ENCODE data around the gene ADAM21. TPM values are rescaled to one million over a fixed set of nuclear protein-coding genes. Genes with fewer than 3 reads are reported as not detected.

The ADAM21 gene
- total and polyA plus RNA-seq, 2 experiments from 2014 or later = not detected

GRCh38 chr14:70442750-70443149 lies 9.2 kb upstream of the ADAM21 start:
- Mint-ChIP-seq H3K36me3 (ENCODE audit: low read depth) (peaks cover 62% of the 10 kb centered on the region), H3K4me3 (no peak overlapping the region), H3K27ac (no peak overlapping the region), H3K27me3 (ENCODE audit: insufficient read depth, low read depth, poor library complexity) (peaks cover 4% of the 10 kb centered on the region), H3K9me3 (peaks cover 80% of the 10 kb centered on the region), H3K4me1 (no peaks in the 10 kb centered on the region; the same call in 2 of the 3 replicates)
- Histone ChIP-seq H3K79me2 (replicated peaks; ENCODE audit: insufficient read depth) (no peaks in the 10 kb centered on the region), H3K4me3 (no peak overlapping the region), H2AFZ (no peak overlapping the region), H3K27ac (ENCODE audit: low read depth) (no peak overlapping the region), H3K27me3 (ENCODE audit: insufficient read depth) (no peaks in the 10 kb centered on the region), H3K4me1 (ENCODE audit: insufficient read depth) (no peaks in the 10 kb centered on the region), H3K4me2 (no peak overlapping the region), H4K20me1 (replicated peaks; ENCODE audit: insufficient read depth) (no peaks in the 10 kb centered on the region), H3F3A (replicated peaks; ENCODE audit: low read depth) (no peaks in the 10 kb centered on the region), H3K36me3 (ENCODE audit: insufficient read depth) (peaks cover 18% of the 10 kb centered on the region; the same call in 1 of the 2 replicates), H3K9me2 (ENCODE audit: insufficient read depth) (no peaks in the 10 kb centered on the region)
- DNase-seq (ENCODE audit: low spot score) = peak; percentile 29
- TF ChIP-seq CREB1 (CRISPR knock-in tag; IDR thresholded peaks at IDR 0.05; ENCODE audit: low read depth) (no peak), EZH2phosphoT487 (IDR thresholded peaks at IDR 0.05; ENCODE audit: unreplicated experiment) (no peak), ZNF331 (CRISPR knock-in tag; IDR thresholded peaks at IDR 0.05; ENCODE audit: low read depth) (no peak)
- no peak for ATAC-seq

DNA sequence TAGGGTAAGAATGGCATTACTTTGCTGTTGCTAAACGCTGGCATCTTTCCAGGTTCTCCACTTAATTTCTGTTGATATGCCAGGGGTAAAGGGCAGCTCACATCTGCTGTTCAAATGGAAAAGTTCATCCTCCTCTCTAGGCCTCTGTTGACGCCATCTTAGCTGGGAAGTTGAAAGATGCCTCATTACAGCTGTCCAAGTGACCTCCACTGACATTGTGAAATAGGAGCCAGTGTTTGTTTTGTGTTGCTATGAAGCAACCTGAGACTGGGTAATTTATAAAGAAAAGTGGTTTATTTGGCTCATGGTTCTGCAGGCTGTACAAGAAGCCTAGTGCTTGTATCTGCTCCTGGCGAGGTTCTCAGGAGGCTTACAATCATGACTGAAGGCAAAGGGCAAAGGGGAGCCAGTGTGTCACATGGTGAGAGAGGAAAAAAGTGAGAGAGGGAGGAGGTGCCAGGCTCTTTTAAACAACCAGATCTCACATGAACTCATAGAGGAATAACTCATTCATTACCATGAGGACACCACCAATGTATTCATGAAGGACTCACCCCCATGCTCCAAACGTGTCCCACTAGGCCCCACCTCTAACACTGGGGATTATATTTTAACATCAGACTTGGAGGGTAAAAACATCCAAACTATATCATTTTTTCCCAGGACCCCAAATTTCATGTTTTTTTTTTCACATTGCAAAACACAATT lies 3.2 kb upstream of the ADAM21 start:
- Histone ChIP-seq H3K4me2 (no peak overlapping the region), H3K27me3 (ENCODE audit: insufficient read depth) (no peaks in the 10 kb centered on the region), H3K4me1 (ENCODE audit: insufficient read depth) (no peaks in the 10 kb centered on the region), H4K20me1 (replicated peaks; ENCODE audit: insufficient read depth) (no peaks in the 10 kb centered on the region), H3F3A (replicated peaks; ENCODE audit: low read depth) (no peaks in the 10 kb centered on the region), H3K36me3 (ENCODE audit: insufficient read depth) (peaks cover 13% of the 10 kb centered on the region; the same call in 1 of the 2 replicates), H3K27ac (ENCODE audit: low read depth) (no peak overlapping the region), H2AFZ (no peak overlapping the region; the same call in 1 of the 2 replicates), H3K4me3 (no peak overlapping the region), H3K79me2 (replicated peaks; ENCODE audit: insufficient read depth) (no peaks in the 10 kb centered on the region), H3K9me2 (ENCODE audit: insufficient read depth) (no peaks in the 10 kb centered on the region)
- Mint-ChIP-seq H3K27me3 (ENCODE audit: insufficient read depth, low read depth, poor library complexity) (peaks cover 4% of the 10 kb centered on the region), H3K4me1 (peaks cover 4% of the 10 kb centered on the region), H3K36me3 (ENCODE audit: low read depth) (peaks cover 42% of the 10 kb centered on the region), H3K9me3 (peaks cover 47% of the 10 kb centered on the region), H3K27ac (no peak overlapping the region), H3K4me3 (no peak overlapping the region)
- no peak for ATAC-seq
- TF ChIP-seq EZH2phosphoT487 (IDR thresholded peaks at IDR 0.05; ENCODE audit: unreplicated experiment) = no peak
- TF ChIP-seq, protein P1, sequence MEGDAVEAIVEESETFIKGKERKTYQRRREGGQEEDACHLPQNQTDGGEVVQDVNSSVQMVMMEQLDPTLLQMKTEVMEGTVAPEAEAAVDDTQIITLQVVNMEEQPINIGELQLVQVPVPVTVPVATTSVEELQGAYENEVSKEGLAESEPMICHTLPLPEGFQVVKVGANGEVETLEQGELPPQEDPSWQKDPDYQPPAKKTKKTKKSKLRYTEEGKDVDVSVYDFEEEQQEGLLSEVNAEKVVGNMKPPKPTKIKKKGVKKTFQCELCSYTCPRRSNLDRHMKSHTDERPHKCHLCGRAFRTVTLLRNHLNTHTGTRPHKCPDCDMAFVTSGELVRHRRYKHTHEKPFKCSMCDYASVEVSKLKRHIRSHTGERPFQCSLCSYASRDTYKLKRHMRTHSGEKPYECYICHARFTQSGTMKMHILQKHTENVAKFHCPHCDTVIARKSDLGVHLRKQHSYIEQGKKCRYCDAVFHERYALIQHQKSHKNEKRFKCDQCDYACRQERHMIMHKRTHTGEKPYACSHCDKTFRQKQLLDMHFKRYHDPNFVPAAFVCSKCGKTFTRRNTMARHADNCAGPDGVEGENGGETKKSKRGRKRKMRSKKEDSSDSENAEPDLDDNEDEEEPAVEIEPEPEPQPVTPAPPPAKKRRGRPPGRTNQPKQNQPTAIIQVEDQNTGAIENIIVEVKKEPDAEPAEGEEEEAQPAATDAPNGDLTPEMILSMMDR (conservative IDR thresholded peaks at IDR 0.05; ENCODE audit: low read depth in 2 of 2) = no peak
- TF ChIP-seq STAT1 (IDR thresholded peaks at IDR 0.05; ENCODE audit: unreplicated experiment) = no peak
- TF ChIP-seq ZNF462 (CRISPR knock-in tag; IDR thresholded peaks at IDR 0.05) = no peak
- TF ChIP-seq ZNF331 (CRISPR knock-in tag; IDR thresholded peaks at IDR 0.05; ENCODE audit: low read depth) = no peak
- TF ChIP-seq, protein P2, sequence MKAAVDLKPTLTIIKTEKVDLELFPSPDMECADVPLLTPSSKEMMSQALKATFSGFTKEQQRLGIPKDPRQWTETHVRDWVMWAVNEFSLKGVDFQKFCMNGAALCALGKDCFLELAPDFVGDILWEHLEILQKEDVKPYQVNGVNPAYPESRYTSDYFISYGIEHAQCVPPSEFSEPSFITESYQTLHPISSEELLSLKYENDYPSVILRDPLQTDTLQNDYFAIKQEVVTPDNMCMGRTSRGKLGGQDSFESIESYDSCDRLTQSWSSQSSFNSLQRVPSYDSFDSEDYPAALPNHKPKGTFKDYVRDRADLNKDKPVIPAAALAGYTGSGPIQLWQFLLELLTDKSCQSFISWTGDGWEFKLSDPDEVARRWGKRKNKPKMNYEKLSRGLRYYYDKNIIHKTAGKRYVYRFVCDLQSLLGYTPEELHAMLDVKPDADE (IDR thresholded peaks at IDR 0.05) = no peak
- no peak for TF ChIP-seq JUNB (IDR thresholded peaks at IDR 0.05; ENCODE audit: unreplicated experiment)
- DNase-seq (ENCODE audit: low spot score) = no peak
